HS-5 (cell line): ENCODE measurements around the gene SRSF4.
A peak's percentile ranks its signal among the peaks of the same experiment; 100 is the strongest.
"Not testable (repeated sequence)": the region's sequence is repeated elsewhere in the genome, so short reads cannot be mapped to it uniquely, and the experiment has no call there.

Experiments used
- DNase-seq: peaks from one replicate; pipeline ENCODE4 v3.0.0-alpha.2; 2012; ENCODE audit warnings: low read depth

The SRSF4 gene

GRCh38 chr1:29181413-29182225 is at the start of gene SRSF4:
SRSF4 (minus strand) TSS chr1:29181900; CDS start chr1:29181752, 148 bp downstream.
- DNase-seq: peak; percentile 94

GRCh38 chr1:29230553-29231378 is 49.1 kb upstream of the SRSF4 start, which contains the start of gene MECR:
MECR (minus strand) TSS chr1:29230934; CDS start chr1:29230906, 28 bp downstream.
- peak; percentile 68 for DNase-seq

GRCh38 chr1:29230204-29230552 is 48.5 kb upstream of the SRSF4 start:
- no peak for DNase-seq

GRCh38 chr1:29227511-29227910 is 45.8 kb upstream of the SRSF4 start:
- no peak for DNase-seq

- no peak for DNase-seq
These were observed 43.7 kb upstream of the SRSF4 start for GRCh38 chr1:29225361-29225760.

- no peak for DNase-seq
These were observed 42.7 kb upstream of the SRSF4 start for GRCh38 chr1:29224356-29224837.

- DNase-seq: no peak
These were observed 41.8 kb upstream of the SRSF4 start for GRCh38 chr1:29223521-29223920.

GRCh38 chr1:29222686-29223085 is 41.0 kb upstream of the SRSF4 start:
- DNase-seq: no peak

GRCh38 chr1:29222260-29222659 is 40.6 kb upstream of the SRSF4 start:
- DNase-seq: not testable (repeated sequence)

GRCh38 chr1:29221296-29221695 is 39.6 kb upstream of the SRSF4 start:
- no peak for DNase-seq

- DNase-seq: no peak
These were observed 36.5 kb upstream of the SRSF4 start for GRCh38 chr1:29218223-29218622.

- DNase-seq: no peak
These were observed 35.9 kb upstream of the SRSF4 start for GRCh38 chr1:29217633-29218032.

- DNase-seq: no peak
These were observed 31.4 kb upstream of the SRSF4 start for GRCh38 chr1:29213055-29213454.

GRCh38 chr1:29211086-29212030 is 29.7 kb upstream of the SRSF4 start:
- DNase-seq: no peak

- no peak for DNase-seq
These were observed 28.8 kb upstream of the SRSF4 start for GRCh38 chr1:29210278-29211085.

- no peak for DNase-seq
These were observed 27.5 kb upstream of the SRSF4 start for GRCh38 chr1:29209173-29209572.

GRCh38 chr1:29208442-29208841 is 26.7 kb upstream of the SRSF4 start:
- no peak for DNase-seq

GRCh38 chr1:29202584-29203340 is 21.1 kb upstream of the SRSF4 start:
- peak; percentile 92 for DNase-seq

GRCh38 chr1:29202053-29202452 is 20.4 kb upstream of the SRSF4 start:
- DNase-seq: no peak

GRCh38 chr1:29201595-29202051 is 19.9 kb upstream of the SRSF4 start:
- no peak for DNase-seq
